Measurements from ENCODE around the gene GNPTAB. TPM values are rescaled to one million over a fixed set of nuclear protein-coding genes. Genes with fewer than 3 reads are reported as not detected.
"Not testable (repeated sequence)": the region's sequence is repeated elsewhere in the genome, so short reads cannot be mapped to it uniquely, and the experiment has no call there.

GNPTAB gene
- total RNA-seq: 81.4 TPM

DNA sequence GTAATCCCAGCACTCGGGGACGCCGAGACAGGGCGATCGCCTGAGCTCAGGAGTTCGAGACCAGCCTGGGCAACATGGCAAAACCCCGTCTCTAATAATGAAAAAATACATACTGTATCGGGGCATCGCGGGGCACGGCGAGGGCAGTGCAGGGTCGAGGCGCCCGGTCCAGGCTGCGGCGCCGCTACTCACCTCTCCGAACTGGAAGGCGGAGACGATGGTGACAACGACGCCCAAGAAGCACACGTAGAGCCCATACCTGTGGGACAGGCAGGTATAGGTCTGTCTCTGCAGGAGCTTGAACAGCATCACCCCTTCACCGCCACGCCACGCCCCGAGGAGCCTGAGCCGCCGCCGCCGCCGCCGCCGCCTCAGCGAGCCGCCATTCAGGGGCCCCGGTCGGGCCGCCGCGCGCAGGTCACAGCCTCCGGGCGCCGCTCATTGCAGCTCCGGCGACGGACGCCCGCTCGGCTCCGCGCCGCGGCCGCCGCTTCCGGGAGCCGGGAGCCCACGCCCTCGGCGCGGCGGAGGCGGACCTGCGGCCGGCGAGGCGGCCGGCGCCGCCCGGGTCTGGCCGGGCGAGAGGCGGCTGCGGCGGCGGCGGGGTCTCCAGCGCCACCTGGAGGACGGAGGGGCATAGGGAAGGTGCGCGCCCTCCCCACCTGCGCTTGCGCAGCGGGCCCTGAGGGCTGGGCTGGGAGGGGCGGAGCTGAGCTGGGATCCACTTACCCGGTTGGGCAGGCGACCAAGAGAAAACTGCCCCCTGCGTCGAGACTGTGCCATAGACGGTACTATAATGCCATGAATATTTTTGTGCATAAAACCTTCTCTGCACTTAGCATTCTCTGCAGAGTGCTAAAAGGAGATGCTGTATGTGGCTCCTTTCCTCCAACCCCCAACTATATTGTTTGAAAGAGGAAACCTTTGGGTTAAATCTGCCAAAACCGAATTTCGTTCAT lies at the start of gene GNPTAB:
GNPTAB (minus strand) TSS at position 593 of the 959 bp plus-strand sequence; CDS start at position 309, 284 bp downstream.
- no peaks in the 10 kb centered on the region for H3K27me3 ChIP-seq (ENCODE audit: insufficient read depth, low read length)
- H3K4me3 ChIP-seq (ENCODE audit: low read length): peak within 1 kb of the TSS; percentile 90
- peaks cover 46% of the 10 kb centered on the region for H3K4me1 ChIP-seq (ENCODE audit: insufficient read depth, low read length)
- no peaks in the 10 kb centered on the region for H3K9me3 ChIP-seq (ENCODE audit: low read depth, low read length)

GRCh38 chr12:101878243-101878821 lies 47.6 kb upstream of the GNPTAB start:
- no peaks in the 10 kb centered on the region for H3K9me3 ChIP-seq (ENCODE audit: low read depth, low read length)
- H3K4me1 ChIP-seq (ENCODE audit: insufficient read depth, low read length): peaks cover 55% of the 10 kb centered on the region
- H3K27me3 ChIP-seq (ENCODE audit: insufficient read depth, low read length): no peaks in the 10 kb centered on the region
- H3K4me3 ChIP-seq (ENCODE audit: low read length): peak overlapping the region; percentile 81

- no peaks in the 10 kb centered on the region for H3K27me3 ChIP-seq (ENCODE audit: insufficient read depth, low read length)
- peaks cover 55% of the 10 kb centered on the region for H3K4me1 ChIP-seq (ENCODE audit: insufficient read depth, low read length)
- peak overlapping the region; percentile 81 for H3K4me3 ChIP-seq (ENCODE audit: low read length)
- H3K9me3 ChIP-seq (ENCODE audit: low read depth, low read length): no peaks in the 10 kb centered on the region
These were observed 47.1 kb upstream of the GNPTAB start for GRCh38 chr12:101877806-101878242.

GRCh38 chr12:101876861-101877805 lies 46.4 kb upstream of the GNPTAB start, which contains the start of gene DRAM1:
DRAM1 (plus strand) TSS chr12:101877580; CDS start chr12:101877790, 210 bp downstream.
- peaks cover 55% of the 10 kb centered on the region for H3K4me1 ChIP-seq (ENCODE audit: insufficient read depth, low read length)
- peak within 1 kb of the TSS; percentile 81 for H3K4me3 ChIP-seq (ENCODE audit: low read length)
- no peaks in the 10 kb centered on the region for H3K9me3 ChIP-seq (ENCODE audit: low read depth, low read length)
- no peaks in the 10 kb centered on the region for H3K27me3 ChIP-seq (ENCODE audit: insufficient read depth, low read length)

GRCh38 chr12:101876322-101876860 lies 45.6 kb upstream of the GNPTAB start:
- Histone ChIP-seq H3K4me3 (ENCODE audit: low read length) (peak overlapping the region; percentile 81), H3K9me3 (ENCODE audit: low read depth, low read length) (no peaks in the 10 kb centered on the region), H3K4me1 (ENCODE audit: insufficient read depth, low read length) (peaks cover 51% of the 10 kb centered on the region), H3K27me3 (ENCODE audit: insufficient read depth, low read length) (no peaks in the 10 kb centered on the region)

- H3K4me1 ChIP-seq (ENCODE audit: insufficient read depth, low read length): peaks cover 43% of the 10 kb centered on the region
- H3K9me3 ChIP-seq (ENCODE audit: low read depth, low read length): no peaks in the 10 kb centered on the region
- H3K4me3 ChIP-seq (ENCODE audit: low read length): no peak overlapping the region
- no peaks in the 10 kb centered on the region for H3K27me3 ChIP-seq (ENCODE audit: insufficient read depth, low read length)
These were observed 44.4 kb upstream of the GNPTAB start for GRCh38 chr12:101875162-101875561.

DNA sequence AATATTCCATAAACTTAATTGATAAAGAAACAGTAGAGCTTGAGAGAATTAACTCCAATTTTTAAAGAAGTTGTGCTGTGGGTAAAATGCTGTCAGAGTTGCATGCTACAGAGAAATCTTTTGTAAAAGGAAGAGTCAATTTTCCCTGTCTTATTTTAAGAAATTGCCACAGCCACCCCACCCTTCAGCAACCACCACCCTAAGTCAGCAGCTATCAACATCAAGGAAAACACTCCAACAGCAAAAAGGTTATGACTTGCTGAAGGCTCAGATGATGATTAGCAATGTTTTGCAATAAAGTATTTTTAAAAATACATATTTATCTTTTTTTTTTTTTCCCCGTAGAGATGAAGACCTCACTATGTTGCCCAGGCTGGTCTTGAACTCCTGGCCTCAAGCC lies 40.2 kb upstream of the GNPTAB start:
- Histone ChIP-seq H3K27me3 (ENCODE audit: insufficient read depth, low read length) (no peaks in the 10 kb centered on the region), H3K4me3 (ENCODE audit: low read length) (no peak overlapping the region), H3K9me3 (ENCODE audit: low read depth, low read length) (no peaks in the 10 kb centered on the region), H3K4me1 (ENCODE audit: insufficient read depth, low read length) (peaks cover 25% of the 10 kb centered on the region)

GRCh38 chr12:101867619-101868018 lies 36.9 kb upstream of the GNPTAB start:
- not testable (repeated sequence) for H3K9me3 ChIP-seq (ENCODE audit: low read depth, low read length); H3K4me3 ChIP-seq (ENCODE audit: low read length); H3K27me3 ChIP-seq (ENCODE audit: insufficient read depth, low read length)
- H3K4me1 ChIP-seq (ENCODE audit: insufficient read depth, low read length): peaks cover 25% of the 10 kb centered on the region

DNA sequence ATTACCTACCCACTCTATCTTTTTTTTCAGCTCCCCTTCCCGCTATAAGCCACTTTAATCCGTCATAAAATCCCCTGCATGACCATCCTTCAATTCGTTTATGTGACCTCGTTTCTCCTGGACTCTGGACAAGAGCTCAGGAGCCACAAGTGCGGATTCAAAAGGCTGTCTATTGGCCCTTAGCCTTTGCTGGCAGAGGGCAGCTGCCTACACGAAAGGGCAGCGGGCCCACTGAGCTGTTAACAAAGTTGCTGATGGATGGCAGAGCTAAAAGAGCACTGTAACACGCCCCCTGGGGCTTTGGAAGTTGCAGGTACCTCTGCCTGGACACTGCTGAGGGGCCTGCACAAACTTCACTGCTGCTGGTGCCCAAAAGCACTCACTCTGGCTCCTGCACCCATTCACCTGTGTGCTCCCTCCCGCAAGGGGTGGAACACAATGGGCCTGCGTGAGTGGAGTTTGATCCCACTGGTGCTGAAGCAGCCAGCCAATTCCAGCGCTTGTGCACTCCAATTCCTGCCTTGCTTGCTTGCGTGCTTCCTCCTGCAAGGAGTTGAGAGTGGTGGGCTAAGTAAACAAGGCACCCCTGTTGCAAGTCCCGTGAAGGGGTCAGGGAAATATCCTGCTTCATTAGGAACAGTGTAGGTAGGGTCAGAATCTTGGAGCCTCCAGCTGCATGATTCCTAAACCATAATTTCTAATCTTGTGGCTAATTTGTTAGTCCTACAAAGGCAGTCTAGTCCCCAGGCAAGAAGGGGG lies 36.0 kb upstream of the GNPTAB start:
- Histone ChIP-seq H3K27me3 (ENCODE audit: insufficient read depth, low read length) (no peaks in the 10 kb centered on the region), H3K4me1 (ENCODE audit: insufficient read depth, low read length) (peaks cover 25% of the 10 kb centered on the region), H3K4me3 (ENCODE audit: low read length) (no peak overlapping the region), H3K9me3 (ENCODE audit: low read depth, low read length) (no peaks in the 10 kb centered on the region)

- no peaks in the 10 kb centered on the region for H3K9me3 ChIP-seq (ENCODE audit: low read depth, low read length)
- peaks cover 37% of the 10 kb centered on the region for H3K4me1 ChIP-seq (ENCODE audit: insufficient read depth, low read length)
- H3K27me3 ChIP-seq (ENCODE audit: insufficient read depth, low read length): no peaks in the 10 kb centered on the region
- H3K4me3 ChIP-seq (ENCODE audit: low read length): no peak overlapping the region
These were observed 33.2 kb upstream of the GNPTAB start for GRCh38 chr12:101863981-101864380.

- peaks cover 45% of the 10 kb centered on the region for H3K4me1 ChIP-seq (ENCODE audit: insufficient read depth, low read length)
- no peaks in the 10 kb centered on the region for H3K27me3 ChIP-seq (ENCODE audit: insufficient read depth, low read length)
- no peaks in the 10 kb centered on the region for H3K9me3 ChIP-seq (ENCODE audit: low read depth, low read length)
- H3K4me3 ChIP-seq (ENCODE audit: low read length): no peak overlapping the region
These were observed 31.5 kb upstream of the GNPTAB start for GRCh38 chr12:101862245-101862644.

DNA sequence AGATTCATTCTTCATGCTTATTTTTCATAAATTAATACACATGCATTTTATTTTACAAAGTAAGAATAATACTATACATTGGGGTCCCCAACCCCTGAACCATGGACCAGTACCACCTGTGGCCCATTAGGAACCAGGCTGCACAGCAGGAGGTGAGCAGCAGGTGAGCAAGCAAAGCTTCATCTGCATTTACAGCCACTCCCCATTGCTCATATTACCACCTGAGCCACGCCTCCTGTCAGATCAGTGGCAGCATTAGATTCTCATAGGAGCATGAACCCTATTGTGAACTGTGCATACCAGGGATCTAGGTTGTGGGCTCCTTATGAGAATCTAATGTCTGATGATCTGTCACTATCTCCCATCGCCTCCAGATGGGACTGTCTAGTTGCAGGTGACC lies 30.9 kb upstream of the GNPTAB start:
- H3K4me1 ChIP-seq (ENCODE audit: insufficient read depth, low read length): peaks cover 48% of the 10 kb centered on the region

DNA sequence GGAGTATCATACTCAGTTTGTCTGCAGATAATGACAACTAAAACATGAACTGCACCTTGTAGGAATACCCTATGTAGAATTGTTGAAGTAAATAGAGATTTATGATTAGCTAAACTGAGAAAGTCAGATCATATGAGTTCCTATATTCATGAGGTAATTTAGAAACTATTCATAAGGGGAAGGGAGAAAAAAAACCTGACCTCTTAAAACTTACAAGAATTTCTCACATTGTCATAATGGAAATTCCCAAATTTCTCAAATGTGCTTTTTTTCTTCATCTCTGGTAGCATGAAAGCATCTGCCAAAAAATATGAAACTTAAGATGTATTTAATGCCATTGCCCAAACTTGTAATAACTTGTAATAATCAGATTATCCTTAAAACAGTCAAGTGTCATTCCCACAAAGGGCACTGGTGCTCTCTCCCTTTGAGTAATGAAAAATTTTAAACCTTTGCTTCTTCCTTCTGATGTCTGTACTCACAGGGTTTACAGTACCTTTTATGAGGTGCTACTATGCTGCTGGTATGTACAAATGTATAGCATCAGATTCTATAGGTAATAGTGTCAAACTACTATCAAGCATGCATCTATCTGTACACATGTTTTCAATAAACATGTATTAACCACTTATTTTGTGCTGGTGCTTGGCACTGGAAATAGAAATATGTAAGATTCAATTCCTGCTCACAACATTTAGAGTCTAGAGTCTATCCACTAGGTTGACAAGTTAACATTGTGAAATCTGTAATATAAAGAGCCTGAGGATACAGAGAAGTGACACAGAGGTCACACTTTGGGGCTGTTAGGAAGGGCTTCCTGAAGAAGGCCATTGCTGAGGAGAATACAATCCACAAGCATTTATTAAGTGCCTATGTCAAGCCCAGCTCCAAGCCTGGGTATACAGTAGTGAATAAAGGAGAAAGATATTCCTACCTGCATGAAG lies 29.2 kb upstream of the GNPTAB start:
- no peaks in the 10 kb centered on the region for H3K27me3 ChIP-seq (ENCODE audit: insufficient read depth, low read length)
- no peak overlapping the region for H3K4me3 ChIP-seq (ENCODE audit: low read length)
- H3K9me3 ChIP-seq (ENCODE audit: low read depth, low read length): no peaks in the 10 kb centered on the region
- peaks cover 49% of the 10 kb centered on the region for H3K4me1 ChIP-seq (ENCODE audit: insufficient read depth, low read length)

More for the DNA sequence above, 30.9 kb upstream of the GNPTAB start:
- not testable (repeated sequence) for H3K4me3 ChIP-seq (ENCODE audit: low read length); H3K9me3 ChIP-seq (ENCODE audit: low read depth, low read length); H3K27me3 ChIP-seq (ENCODE audit: insufficient read depth, low read length)
